Measurements from ENCODE around the gene TMEM80. TPM values are rescaled to one million over a fixed set of nuclear protein-coding genes. Genes with fewer than 3 reads are reported as not detected.
A peak's percentile ranks its signal among the peaks of the same experiment; 100 is the strongest.

TMEM80 gene
- total RNA-seq, 1 donor from 2014 or later: 1.3 TPM

DNA sequence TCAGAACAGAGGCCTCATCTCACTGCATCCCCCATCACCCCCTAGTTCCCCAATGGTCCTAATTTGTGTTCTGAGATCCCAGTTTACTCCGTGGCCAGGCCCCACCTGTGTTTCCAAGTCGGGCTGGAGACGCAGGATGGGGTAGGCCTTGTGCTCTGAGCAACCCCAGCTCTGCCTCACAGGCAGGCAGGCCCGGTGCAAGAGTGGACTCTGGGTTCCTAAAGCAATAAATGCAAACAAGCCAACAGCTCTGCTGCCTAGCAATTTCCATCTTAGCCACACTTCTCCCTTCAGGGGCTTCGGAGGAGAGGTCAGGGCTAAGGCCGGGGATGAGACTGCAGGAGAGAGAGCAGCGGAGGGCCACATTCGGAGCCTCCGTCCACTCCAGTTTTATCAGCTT, 7.9 kb downstream of the TMEM80 start:
- Histone ChIP-seq H3K36me3 (peaks cover 9 to 10% of the 10 kb centered on the region in 2 donors), H3K9me3 (no peaks in the 10 kb centered on the region), H3K4me1 (peaks cover 0 to 39% of the 10 kb centered on the region in 2 donors), H3K27ac (peak overlapping the region; percentile 90 to 96), H3K27me3 (no peaks in the 10 kb centered on the region), H3K4me3 (no peak overlapping the region)
- TF ChIP-seq, protein P1, sequence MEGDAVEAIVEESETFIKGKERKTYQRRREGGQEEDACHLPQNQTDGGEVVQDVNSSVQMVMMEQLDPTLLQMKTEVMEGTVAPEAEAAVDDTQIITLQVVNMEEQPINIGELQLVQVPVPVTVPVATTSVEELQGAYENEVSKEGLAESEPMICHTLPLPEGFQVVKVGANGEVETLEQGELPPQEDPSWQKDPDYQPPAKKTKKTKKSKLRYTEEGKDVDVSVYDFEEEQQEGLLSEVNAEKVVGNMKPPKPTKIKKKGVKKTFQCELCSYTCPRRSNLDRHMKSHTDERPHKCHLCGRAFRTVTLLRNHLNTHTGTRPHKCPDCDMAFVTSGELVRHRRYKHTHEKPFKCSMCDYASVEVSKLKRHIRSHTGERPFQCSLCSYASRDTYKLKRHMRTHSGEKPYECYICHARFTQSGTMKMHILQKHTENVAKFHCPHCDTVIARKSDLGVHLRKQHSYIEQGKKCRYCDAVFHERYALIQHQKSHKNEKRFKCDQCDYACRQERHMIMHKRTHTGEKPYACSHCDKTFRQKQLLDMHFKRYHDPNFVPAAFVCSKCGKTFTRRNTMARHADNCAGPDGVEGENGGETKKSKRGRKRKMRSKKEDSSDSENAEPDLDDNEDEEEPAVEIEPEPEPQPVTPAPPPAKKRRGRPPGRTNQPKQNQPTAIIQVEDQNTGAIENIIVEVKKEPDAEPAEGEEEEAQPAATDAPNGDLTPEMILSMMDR (IDR thresholded peaks at IDR 0.05): no peak
- DNase-seq (ENCODE audit: low spot score in 2 of 2): no peak
- intact Hi-C loops (cut with DNase I): no loop called here

DNA sequence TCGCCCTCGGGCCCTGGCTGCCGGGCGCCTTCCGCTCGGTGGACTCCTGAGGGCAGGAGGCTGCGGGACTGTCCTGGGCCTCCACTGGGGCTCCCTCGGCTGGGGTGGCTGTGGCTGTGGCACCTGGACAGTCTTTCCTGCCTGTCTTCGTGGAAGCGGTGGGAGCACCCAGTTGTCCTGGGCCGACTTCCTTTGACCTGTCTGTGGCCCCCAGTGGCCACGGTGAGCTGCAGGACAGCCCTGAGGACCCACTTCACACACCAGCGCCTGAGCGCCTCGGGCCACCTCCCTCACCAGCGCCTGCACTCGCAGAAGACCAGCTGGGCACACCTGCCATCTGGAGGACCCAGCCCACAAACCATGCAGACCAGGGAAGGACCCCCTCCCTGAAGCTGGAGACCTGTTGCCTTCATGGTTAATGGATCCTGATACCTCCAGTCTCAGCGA, 8.6 kb downstream of the TMEM80 start:
- DNase-seq (ENCODE audit: low spot score in 2 of 2): no peak
- Histone ChIP-seq H3K27me3 (no peaks in the 10 kb centered on the region), H3K9me3 (no peaks in the 10 kb centered on the region), H3K27ac (peak overlapping the region; percentile 90 to 96), H3K36me3 (peaks cover 6 to 10% of the 10 kb centered on the region in 2 donors), H3K4me1 (peaks cover 0 to 34% of the 10 kb centered on the region in 2 donors), H3K4me3 (no peak overlapping the region)
- TF ChIP-seq, protein P1 (IDR thresholded peaks at IDR 0.05): no peak
- intact Hi-C loops (cut with DNase I): no loop called here

DNA sequence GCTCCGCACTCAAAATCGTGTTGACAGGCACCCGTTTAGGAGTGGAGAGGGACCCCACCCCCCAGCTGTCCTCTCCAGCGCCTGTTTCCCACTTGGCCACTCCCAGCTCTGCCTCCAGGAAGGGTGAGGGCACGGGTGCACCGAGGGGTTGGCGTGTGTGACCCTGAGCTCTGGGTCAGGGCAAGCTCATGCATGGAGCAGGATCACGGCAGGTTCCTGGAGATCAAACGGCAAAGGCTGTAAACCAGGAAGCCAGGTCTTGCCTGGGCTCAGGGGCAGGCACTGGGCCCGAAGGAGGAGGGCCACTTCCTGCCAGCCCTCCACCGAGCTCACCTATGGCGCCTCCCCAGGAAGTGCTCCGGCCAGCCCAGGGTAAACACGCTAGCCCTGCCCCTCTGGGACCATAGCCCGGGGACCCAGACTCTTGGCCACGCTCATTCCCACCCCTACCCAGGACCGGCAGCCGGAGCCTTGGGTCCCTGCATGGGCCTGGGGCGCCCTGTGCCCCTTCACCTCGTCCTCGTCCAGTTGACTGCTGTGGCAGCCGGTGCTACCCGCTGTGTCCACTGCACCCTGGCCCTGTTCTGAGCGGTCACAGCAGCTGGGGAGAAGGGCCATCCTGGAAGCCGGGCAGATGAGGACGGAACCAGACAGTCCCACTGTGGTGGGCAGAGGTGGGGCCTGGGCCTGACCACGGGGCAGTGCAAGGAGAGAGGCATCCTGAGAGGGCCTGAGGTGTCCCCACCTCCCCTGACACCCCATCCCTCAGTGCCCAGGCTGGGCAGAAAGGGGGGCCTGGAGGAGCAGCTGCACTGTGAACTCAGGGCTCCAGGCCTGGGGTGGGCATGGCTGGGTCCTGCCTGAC, 9.4 kb downstream of the TMEM80 start:
- Histone ChIP-seq H3K27me3 (no peaks in the 10 kb centered on the region), H3K27ac (peak overlapping the region; percentile 90 to 96), H3K4me1 (peaks cover 0 to 34% of the 10 kb centered on the region in 2 donors), H3K9me3 (no peaks in the 10 kb centered on the region), H3K36me3 (peaks cover 5 to 10% of the 10 kb centered on the region in 2 donors), H3K4me3 (peak overlapping the region; percentile 67 to 72)
- intact Hi-C loops (cut with DNase I): no loop called here
- TF ChIP-seq, protein P1 (IDR thresholded peaks at IDR 0.05): no peak
- DNase-seq (ENCODE audit: low spot score in 2 of 2): no peak

DNA sequence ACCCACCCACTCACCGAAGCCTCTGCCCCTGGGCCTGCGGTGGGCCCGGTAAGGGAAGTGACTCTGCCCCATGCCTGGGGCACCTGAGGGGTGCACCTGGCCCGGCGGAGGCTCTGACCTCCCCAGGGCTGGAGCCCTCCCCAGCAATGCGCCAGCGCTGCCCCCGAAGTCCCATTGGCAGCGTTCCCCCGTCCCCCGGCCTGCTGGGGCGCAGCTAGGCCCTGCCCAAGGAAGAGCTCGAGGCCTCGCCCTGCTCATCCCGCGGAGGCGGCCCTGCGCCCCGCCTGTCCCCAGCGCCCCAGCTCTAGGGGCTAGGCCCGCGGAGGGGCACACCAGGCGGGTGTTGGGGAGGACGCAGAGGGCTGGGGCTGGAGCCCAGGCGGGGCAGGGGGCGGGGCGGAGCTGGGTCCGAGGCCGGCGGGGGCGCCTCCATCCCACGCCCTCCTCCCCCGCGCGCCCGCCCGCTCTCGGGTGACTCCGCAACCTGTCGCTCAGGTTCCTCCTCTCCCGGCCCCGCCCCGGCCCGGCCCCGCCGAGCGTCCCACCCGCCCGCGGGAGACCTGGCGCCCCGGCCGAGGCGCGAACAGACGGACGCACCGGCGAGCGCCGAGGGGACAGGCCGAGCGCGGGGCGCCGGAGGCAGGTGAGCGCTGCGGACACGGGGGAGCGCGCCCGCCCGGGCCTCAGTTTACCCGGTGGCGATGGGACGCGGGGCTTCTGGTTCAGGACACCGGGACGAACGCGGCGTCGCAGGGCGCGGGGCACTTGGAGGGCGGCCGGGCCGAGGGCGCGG, 10.2 kb downstream of the TMEM80 start, which contains the start of gene EPS8L2:
Gene EPS8L2 (plus strand): TSS at position 586 of the 793 bp plus-strand sequence. CDS start 3,177 bp downstream, outside the sequence.
- no peaks in the 10 kb centered on the region for H3K27me3 ChIP-seq
- DNase-seq (ENCODE audit: low spot score in 2 of 2): no peak
- H3K27ac ChIP-seq: peak within 1 kb of the TSS; percentile 90 to 96
- intact Hi-C loops (cut with DNase I): loop anchor here (1.0 kb wide), 2 partner anchors 11 to 21 kb away; partner anchors contain the start of genes DEAF1 and TMEM80
- peaks cover 5 to 7% of the 10 kb centered on the region in 2 donors for H3K36me3 ChIP-seq
- no peaks in the 10 kb centered on the region for H3K9me3 ChIP-seq
- H3K4me3 ChIP-seq: peak within 1 kb of the TSS; percentile 67 to 72
- TF ChIP-seq, protein P1 (IDR thresholded peaks at IDR 0.05): no peak
- H3K4me1 ChIP-seq: peaks cover 0 to 34% of the 10 kb centered on the region in 2 donors

DNA sequence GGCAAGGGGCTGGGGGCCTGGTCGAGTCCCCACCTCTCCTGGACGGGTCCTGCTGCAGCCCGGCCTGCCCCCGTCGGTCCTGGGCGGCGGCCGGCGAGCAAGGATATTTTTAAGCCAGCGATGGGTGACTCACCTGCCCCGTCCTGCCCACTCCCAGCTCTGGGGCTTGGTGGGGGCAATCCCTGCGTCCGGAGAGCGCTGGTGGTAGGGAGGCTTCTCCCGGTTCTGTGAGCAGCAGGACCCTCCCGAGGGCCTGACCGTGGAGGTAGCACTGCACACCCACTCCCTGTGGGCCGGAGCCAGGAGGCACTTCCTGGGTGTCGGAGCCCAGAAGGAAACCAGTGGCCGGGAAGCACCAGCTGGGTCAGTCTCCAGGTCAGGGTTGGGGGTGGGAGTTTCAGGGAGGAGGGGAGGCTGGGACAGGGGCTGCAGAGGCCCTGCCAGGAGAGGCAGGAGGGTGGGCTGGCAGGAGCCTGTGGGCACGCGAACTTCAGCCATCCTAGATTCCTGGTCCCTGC, 10.9 kb downstream of the TMEM80 start:
- intact Hi-C loops (cut with DNase I): loop anchor here (1.0 kb wide), 2 partner anchors 11 to 21 kb away; partner anchors contain the start of genes DEAF1 and TMEM80
- H3K27ac ChIP-seq: peak overlapping the region; percentile 90 to 96
- peaks cover 4 to 5% of the 10 kb centered on the region in 2 donors for H3K36me3 ChIP-seq
- no peaks in the 10 kb centered on the region for H3K27me3 ChIP-seq
- TF ChIP-seq, protein P1 (IDR thresholded peaks at IDR 0.05): no peak
- peak overlapping the region; percentile 67 to 72 for H3K4me3 ChIP-seq
- H3K4me1 ChIP-seq: peaks cover 0 to 34% of the 10 kb centered on the region in 2 donors
- H3K9me3 ChIP-seq: no peaks in the 10 kb centered on the region
- DNase-seq (ENCODE audit: low spot score in 2 of 2): peak in 1 of 2 donors; percentile 86
